ENCODE measurements around the gene SLC7A6OS. TPM values are rescaled to one million over a fixed set of nuclear protein-coding genes. Genes with fewer than 3 reads are reported as not detected.

Gene SLC7A6OS

DNA sequence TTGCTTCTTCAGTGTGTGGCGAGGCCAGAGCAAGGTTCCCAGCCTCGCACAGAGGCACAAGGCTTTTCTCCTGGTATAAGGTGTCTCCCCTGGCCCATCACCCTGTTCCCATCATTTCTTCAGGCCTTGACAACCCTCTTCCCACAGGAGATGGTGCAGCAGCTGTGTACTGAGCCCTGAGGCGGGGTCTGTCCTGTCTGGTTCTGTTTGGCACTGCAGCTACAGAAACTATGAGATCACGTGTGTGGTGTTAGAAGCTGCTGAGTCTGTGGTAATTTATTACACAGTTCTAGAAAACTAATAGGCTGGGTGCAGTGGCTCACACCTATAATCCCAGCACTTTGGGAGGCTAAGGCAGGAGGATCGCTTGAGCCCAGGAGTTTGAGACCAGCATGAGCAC, 58.4 kb downstream of the SLC7A6OS start:
- Histone ChIP-seq H2BK15ac (replicated peaks; ENCODE audit: low read depth) (no peak overlapping the region), H2BK5ac (ENCODE audit: low read length) (no peak overlapping the region), H3K9ac (ENCODE audit: low read length) (no peak overlapping the region), H3K27me3 (ENCODE audit: insufficient read depth, low read length, poor library complexity) (no peaks in the 10 kb centered on the region), H3K4me3 (ENCODE audit: low read length) (no peak overlapping the region), H4K8ac (ENCODE audit: low read depth, low read length) (no peak overlapping the region), H3K4me2 (ENCODE audit: low read length) (no peak overlapping the region), H2BK120ac (ENCODE audit: low read depth, low read length) (no peak overlapping the region), H3K23ac (ENCODE audit: low read length) (no peak overlapping the region), H3K36me3 (ENCODE audit: control insufficient read depth, insufficient read depth, low read length) (no peaks in the 10 kb centered on the region), H4K5ac (ENCODE audit: low read length) (no peak overlapping the region), H3K79me1 (ENCODE audit: low read length) (no peaks in the 10 kb centered on the region), H2AK5ac (ENCODE audit: low read length) (no peak overlapping the region), H3K79me2 (ENCODE audit: control insufficient read depth, insufficient read depth, low read length) (no peaks in the 10 kb centered on the region), H3K4ac (ENCODE audit: low read depth, low read length) (no peak overlapping the region), H3K18ac (ENCODE audit: low read length) (no peak overlapping the region), H3K56ac (ENCODE audit: low read length) (no peak overlapping the region), H3K27ac (ENCODE audit: low read depth, low read length) (no peak overlapping the region), H3K4me1 (ENCODE audit: control insufficient read depth, low read depth, low read length) (no peaks in the 10 kb centered on the region)
- no CpG with 5 or more reads among the region's 5 CpGs for WGBS (ENCODE audit: extremely low coverage, insufficient coverage, low lambda C conversion rate)
- no peak for DNase-seq

DNA sequence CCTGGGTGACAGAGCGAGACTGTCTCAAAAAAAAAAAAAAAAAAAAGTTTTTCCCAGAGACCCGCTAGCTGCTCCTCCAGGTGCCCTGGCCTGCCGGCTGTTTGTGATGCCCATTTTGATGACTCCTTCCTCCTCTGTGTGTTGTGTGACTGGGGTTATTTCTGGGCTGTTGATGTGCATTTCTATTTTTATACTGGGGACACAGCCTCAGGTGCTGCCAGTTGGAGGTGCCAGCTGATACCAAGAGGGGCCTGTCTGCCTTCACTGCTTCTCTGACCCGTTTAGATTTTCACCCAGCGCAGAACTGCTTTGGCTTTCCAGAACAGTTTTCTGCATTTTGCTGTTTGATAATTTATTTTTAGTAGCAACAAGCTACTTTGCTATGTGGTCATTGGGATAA, 58.9 kb downstream of the SLC7A6OS start:
- Histone ChIP-seq H3K36me3 (ENCODE audit: control insufficient read depth, insufficient read depth, low read length) (no peaks in the 10 kb centered on the region), H4K8ac (ENCODE audit: low read depth, low read length) (no peak overlapping the region), H3K4me3 (ENCODE audit: low read length) (no peak overlapping the region), H3K79me2 (ENCODE audit: control insufficient read depth, insufficient read depth, low read length) (no peaks in the 10 kb centered on the region), H3K4me2 (ENCODE audit: low read length) (no peak overlapping the region), H3K27ac (ENCODE audit: low read depth, low read length) (no peak overlapping the region), H2BK5ac (ENCODE audit: low read length) (no peak overlapping the region), H3K4me1 (ENCODE audit: control insufficient read depth, low read depth, low read length) (no peaks in the 10 kb centered on the region), H3K23ac (ENCODE audit: low read length) (no peak overlapping the region), H3K4ac (ENCODE audit: low read depth, low read length) (no peak overlapping the region), H4K5ac (ENCODE audit: low read length) (no peak overlapping the region), H3K79me1 (ENCODE audit: low read length) (no peaks in the 10 kb centered on the region), H2BK120ac (ENCODE audit: low read depth, low read length) (no peak overlapping the region), H3K27me3 (ENCODE audit: insufficient read depth, low read length, poor library complexity) (no peaks in the 10 kb centered on the region), H2BK15ac (replicated peaks; ENCODE audit: low read depth) (no peak overlapping the region), H3K9ac (ENCODE audit: low read length) (no peak overlapping the region), H3K56ac (ENCODE audit: low read length) (no peak overlapping the region), H3K18ac (ENCODE audit: low read length) (no peak overlapping the region), H2AK5ac (ENCODE audit: low read length) (no peak overlapping the region)
- DNase-seq = no peak
- WGBS (ENCODE audit: extremely low coverage, insufficient coverage, low lambda C conversion rate) = no CpG with 5 or more reads among the region's 5 CpGs

DNA sequence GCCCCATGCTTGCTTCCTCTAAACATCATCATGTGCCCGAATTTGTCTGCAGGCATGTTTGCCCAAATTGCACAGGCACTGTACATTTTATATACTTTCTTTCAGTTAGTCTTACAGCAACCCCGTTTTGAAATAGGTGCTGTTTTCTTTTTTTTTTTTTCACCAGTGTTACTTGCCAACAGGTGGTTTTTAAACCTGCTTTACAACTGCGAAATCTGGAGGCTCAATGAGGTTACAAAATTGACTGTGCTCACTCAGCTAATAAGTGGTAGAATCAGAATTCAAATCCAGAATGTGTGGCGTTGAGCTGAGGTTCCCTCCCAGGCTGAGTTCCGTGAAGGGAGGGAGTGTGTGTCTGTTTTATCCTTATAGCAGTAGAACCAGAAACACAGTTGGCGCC, 59.8 kb downstream of the SLC7A6OS start:
- Histone ChIP-seq H3K4me3 (ENCODE audit: low read length) (no peak overlapping the region), H2BK120ac (ENCODE audit: low read depth, low read length) (no peak overlapping the region), H3K56ac (ENCODE audit: low read length) (no peak overlapping the region), H2BK5ac (ENCODE audit: low read length) (no peak overlapping the region), H3K36me3 (ENCODE audit: control insufficient read depth, insufficient read depth, low read length) (no peaks in the 10 kb centered on the region), H3K4ac (ENCODE audit: low read depth, low read length) (no peak overlapping the region), H3K27ac (ENCODE audit: low read depth, low read length) (no peak overlapping the region), H2AK5ac (ENCODE audit: low read length) (no peak overlapping the region), H3K18ac (ENCODE audit: low read length) (no peak overlapping the region), H4K5ac (ENCODE audit: low read length) (no peak overlapping the region), H3K27me3 (ENCODE audit: insufficient read depth, low read length, poor library complexity) (no peaks in the 10 kb centered on the region), H4K8ac (ENCODE audit: low read depth, low read length) (no peak overlapping the region), H3K4me2 (ENCODE audit: low read length) (no peak overlapping the region), H3K79me1 (ENCODE audit: low read length) (no peaks in the 10 kb centered on the region), H3K79me2 (ENCODE audit: control insufficient read depth, insufficient read depth, low read length) (no peaks in the 10 kb centered on the region), H3K23ac (ENCODE audit: low read length) (no peak overlapping the region), H2BK15ac (replicated peaks; ENCODE audit: low read depth) (no peak overlapping the region), H3K9ac (ENCODE audit: low read length) (no peak overlapping the region), H3K4me1 (ENCODE audit: control insufficient read depth, low read depth, low read length) (no peaks in the 10 kb centered on the region)
- WGBS (ENCODE audit: extremely low coverage, insufficient coverage, low lambda C conversion rate) = no CpG with 5 or more reads among the region's 6 CpGs
- DNase-seq = no peak

DNA sequence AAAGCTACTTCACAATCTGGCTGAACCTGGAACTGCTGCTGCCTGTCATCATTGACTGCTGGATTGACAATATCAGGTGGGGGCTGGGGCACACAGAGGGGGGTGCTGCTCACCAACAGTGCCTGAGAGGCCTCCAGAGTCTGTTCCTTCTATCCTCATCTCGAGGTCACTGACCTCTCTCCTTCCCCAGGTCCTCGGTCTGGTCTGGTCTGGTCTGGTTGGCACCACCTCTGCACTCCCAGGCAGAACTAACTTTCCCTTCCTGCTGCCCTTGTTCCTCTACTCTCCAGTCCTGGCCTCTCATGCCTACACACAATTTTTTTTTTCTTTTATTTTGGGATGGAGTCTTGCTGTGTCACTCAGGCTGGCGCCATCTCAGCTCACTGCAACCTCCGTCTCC, 61.4 kb downstream of the SLC7A6OS start:
- Histone ChIP-seq H3K36me3 (ENCODE audit: control insufficient read depth, insufficient read depth, low read length) (no peaks in the 10 kb centered on the region), H3K4me1 (ENCODE audit: control insufficient read depth, low read depth, low read length) (peaks cover 4% of the 10 kb centered on the region), H2BK15ac (replicated peaks; ENCODE audit: low read depth) (no peak overlapping the region), H3K23ac (ENCODE audit: low read length) (no peak overlapping the region), H4K5ac (ENCODE audit: low read length) (no peak overlapping the region), H2AK5ac (ENCODE audit: low read length) (no peak overlapping the region), H2BK120ac (ENCODE audit: low read depth, low read length) (no peak overlapping the region), H3K4me3 (ENCODE audit: low read length) (no peak overlapping the region), H3K18ac (ENCODE audit: low read length) (no peak overlapping the region), H3K9ac (ENCODE audit: low read length) (no peak overlapping the region), H2BK5ac (ENCODE audit: low read length) (no peak overlapping the region), H4K8ac (ENCODE audit: low read depth, low read length) (no peak overlapping the region), H3K79me2 (ENCODE audit: control insufficient read depth, insufficient read depth, low read length) (no peaks in the 10 kb centered on the region), H3K27me3 (ENCODE audit: insufficient read depth, low read length, poor library complexity) (no peaks in the 10 kb centered on the region), H3K4me2 (ENCODE audit: low read length) (no peak overlapping the region), H3K4ac (ENCODE audit: low read depth, low read length) (no peak overlapping the region), H3K27ac (ENCODE audit: low read depth, low read length) (no peak overlapping the region), H3K79me1 (ENCODE audit: low read length) (no peaks in the 10 kb centered on the region), H3K56ac (ENCODE audit: low read length) (no peak overlapping the region)
- no CpG with 5 or more reads among the region's 4 CpGs for WGBS (ENCODE audit: extremely low coverage, insufficient coverage, low lambda C conversion rate)
- DNase-seq = no peak

Small RNA genes lying within 50 kb of the gene (small RNA-seq; reads per million reads assigned to genes)
- gene RNU4-30P (ENCODE audit: insufficient read depth) = not detected
- not detected for gene RNU6-1262P (ENCODE audit: insufficient read depth)
